Measurements from ENCODE around the gene CXorf38.
"Not testable (repeated sequence)": the region's sequence is repeated elsewhere in the genome, so short reads cannot be mapped to it uniquely, and the experiment has no call there.

Gene CXorf38

GRCh38 chrX:40625294-40625693 lies 22.1 kb downstream of the CXorf38 start:
- DNase-seq = no peak

GRCh38 chrX:40623665-40624064 lies 23.7 kb downstream of the CXorf38 start:
- DNase-seq = no peak

- DNase-seq = no peak
Observed at GRCh38 chrX:40623139-40623536, 24.2 kb downstream of the CXorf38 start, which contains the start of gene MPC1L. TSS of gene MPC1L (plus strand) at chrX:40623428. CDS start at chrX:40623566, 138 bp downstream.

GRCh38 chrX:40622479-40623138 lies 24.8 kb downstream of the CXorf38 start:
- DNase-seq = no peak

GRCh38 chrX:40617566-40617965 lies 29.8 kb downstream of the CXorf38 start:
- no peak for DNase-seq

- no peak for DNase-seq
Observed at GRCh38 chrX:40615976-40616375, 31.4 kb downstream of the CXorf38 start.

- DNase-seq = no peak
Observed at GRCh38 chrX:40612511-40612910, 34.9 kb downstream of the CXorf38 start.

- no peak for DNase-seq
Observed at GRCh38 chrX:40607381-40607780, 40.0 kb downstream of the CXorf38 start.

- no peak for DNase-seq
Observed at GRCh38 chrX:40603446-40603845, 43.9 kb downstream of the CXorf38 start.

- not testable (repeated sequence) for DNase-seq
Observed at GRCh38 chrX:40589616-40590321, 57.6 kb downstream of the CXorf38 start.

GRCh38 chrX:40587623-40588022 lies 59.7 kb downstream of the CXorf38 start:
- not testable (repeated sequence) for DNase-seq

- DNase-seq = peak; percentile 51
Observed at GRCh38 chrX:40582811-40583210, 64.5 kb downstream of the CXorf38 start.

GRCh38 chrX:40582178-40582577 lies 65.2 kb downstream of the CXorf38 start:
- not testable (repeated sequence) for DNase-seq

GRCh38 chrX:40581336-40581920 lies 65.9 kb downstream of the CXorf38 start:
- DNase-seq = peak; percentile 67

GRCh38 chrX:40580537-40581335 lies 66.6 kb downstream of the CXorf38 start, which contains the start of gene ATP6AP2:
TSS of gene ATP6AP2 (plus strand) at chrX:40580970. CDS start at chrX:40581066, 96 bp downstream.
- peak; percentile 95 for DNase-seq

- no peak for DNase-seq
Observed at GRCh38 chrX:40579900-40580536, 67.3 kb downstream of the CXorf38 start.

- peak; percentile 52 for DNase-seq
Observed at GRCh38 chrX:40579141-40579540, 68.2 kb downstream of the CXorf38 start.

- DNase-seq = peak; percentile 33
Observed at GRCh38 chrX:40578039-40578695, 69.2 kb downstream of the CXorf38 start.

Measured in suppressor macrophage treated with lipopolysaccharide for 4 hours (primary cell).